CD14-positive monocyte (primary cell): ENCODE results near the gene MED13L. TPM values are rescaled to one million over a fixed set of nuclear protein-coding genes. Genes with fewer than 3 reads are reported as not detected.

ENCODE experiments used
- DNase-seq, 3 donors: peaks; one replicate each; pipeline ENCODE4 v3.0.0-alpha.2; 2011 to 2022
- H2AFZ ChIP-seq: 2 replicates; pipeline ENCODE4 v1.6.0; 2012; ENCODE audit warnings: mild to moderate bottlenecking, low read depth, low read length, inconsistent platforms; ENCODE audit not compliant: insufficient read depth, poor library complexity, severe bottlenecking
- H3K27ac ChIP-seq, 2 donors: 1 replicate in 1 of 2; 2 replicates in 1 of 2; pipeline ENCODE4 v1.5.1; 2012 to 2013; ENCODE audit warnings: low read length in 2 of 2, control low read depth in 1 of 2, inconsistent platforms in 1 of 2, low read depth in 1 of 2, mild to moderate bottlenecking in 1 of 2
- H3K27me3 ChIP-seq, 2 donors: one replicate each; pipeline versions ENCODE4 v1.6.0 to v1.6.1; 2011 to 2013; ENCODE audit warnings: low read length in 2 of 2; ENCODE audit not compliant: control insufficient read depth in 2 of 2, insufficient read depth in 2 of 2
- H3K36me3 ChIP-seq, 2 donors: replicated peaks in 1 of 2; 1 replicate in 1 of 2; 2 replicates in 1 of 2; pipeline versions ENCODE4 v1.5.1 to v1.6.1; 2012 to 2013; ENCODE audit warnings: low read length in 2 of 2, control low read depth in 1 of 2, inconsistent platforms in 1 of 2, mild to moderate bottlenecking in 1 of 2; ENCODE audit not compliant: insufficient read depth in 2 of 2, control insufficient read depth in 1 of 2
- H3K4me1 ChIP-seq, 2 donors: 1 replicate in 1 of 2; 2 replicates in 1 of 2; pipeline versions ENCODE4 v1.5.1 to v1.6.1; 2012 to 2013; ENCODE audit warnings: low read length in 2 of 2, control low read depth in 1 of 2, inconsistent platforms in 1 of 2, mild to moderate bottlenecking in 1 of 2, moderate library complexity in 1 of 2; ENCODE audit not compliant: insufficient read depth in 2 of 2, control insufficient read depth in 1 of 2
- H3K4me2 ChIP-seq: replicated peaks from 2 replicates; pipeline ENCODE3; 2012; ENCODE audit warnings: low read length, moderate library complexity, mild to moderate bottlenecking; ENCODE audit not compliant: poor library complexity, severe bottlenecking; ENCODE audit errors: extremely low read depth
- H3K4me3 ChIP-seq, 3 experiments: fragments of 200-600 bp in 1 of 3; sonication (generic) in 1 of 3; replicated peaks in 1 of 3; 1 replicate in 2 of 3; 2 replicates in 1 of 3; pipeline ENCODE4 v1.5.1; 2011 to 2013; ENCODE audit warnings: low read length in 3 of 3, mild to moderate bottlenecking in 3 of 3, control low read depth in 2 of 3, low read depth in 2 of 3, inconsistent platforms in 1 of 3, moderate library complexity in 1 of 3
- H3K79me2 ChIP-seq: 2 replicates; pipeline ENCODE4 v1.6.0; 2012; ENCODE audit warnings: mild to moderate bottlenecking, control low read depth, inconsistent platforms, low read length, moderate library complexity; ENCODE audit not compliant: insufficient read depth
- H3K9ac ChIP-seq: 2 replicates; pipeline ENCODE4 v1.6.0; 2017; ENCODE audit warnings: low read length, mild to moderate bottlenecking; ENCODE audit not compliant: insufficient read depth, poor library complexity, severe bottlenecking
- H3K9me3 ChIP-seq, 2 donors: replicated peaks in 1 of 2; 1 replicate in 1 of 2; 2 replicates in 1 of 2; pipeline versions ENCODE4 v1.5.1 to v1.6.1; 2012 to 2013; ENCODE audit warnings: low read length in 2 of 2, control low read depth in 1 of 2; ENCODE audit not compliant: control insufficient read depth in 1 of 2, insufficient read depth in 1 of 2
- H4K20me1 ChIP-seq: 2 replicates; pipeline ENCODE4 v1.6.0; 2012; ENCODE audit warnings: mild to moderate bottlenecking, low read length, control low read depth, moderate library complexity; ENCODE audit not compliant: insufficient read depth
- H3K27ac Mint-ChIP-seq, 7 donors: one replicate each; pipeline ENCODE4 v1.8.0; 2020; ENCODE audit warnings: mild to moderate bottlenecking in 7 of 7, mixed read lengths in 7 of 7, moderate library complexity in 6 of 7, inconsistent platforms in 2 of 7
- H3K27me3 Mint-ChIP-seq, 3 donors: one replicate each; pipeline ENCODE4 v1.8.0; 2021 to 2022; ENCODE audit warnings: low read depth in 3 of 3, mild to moderate bottlenecking in 3 of 3, mixed read lengths in 3 of 3, moderate library complexity in 3 of 3, inconsistent platforms in 1 of 3
- H3K36me3 Mint-ChIP-seq, 2 donors: one replicate each; pipeline ENCODE4 v1.8.0; 2020; ENCODE audit warnings: mixed read lengths in 2 of 2, inconsistent platforms in 1 of 2, mild to moderate bottlenecking in 1 of 2
- H3K4me1 Mint-ChIP-seq: one replicate; pipeline ENCODE4 v1.8.0; 2020; ENCODE audit warnings: mild to moderate bottlenecking, mixed read lengths
- H3K4me3 Mint-ChIP-seq, 2 donors: one replicate each; pipeline ENCODE4 v1.8.0; 2020; ENCODE audit warnings: mild to moderate bottlenecking in 2 of 2, mixed read lengths in 2 of 2, moderate library complexity in 1 of 2
- H3K9me3 Mint-ChIP-seq, 7 donors: one replicate each; pipeline ENCODE4 v1.8.0; 2020 to 2022; ENCODE audit warnings: mixed read lengths in 7 of 7, mild to moderate bottlenecking in 6 of 7, moderate library complexity in 6 of 7, inconsistent platforms in 2 of 7
- WGBS: methylation state at CpG from one replicate; pipeline ENCODE4 v1.1.5; 2013; ENCODE audit warnings: missing lambda C conversion rate; ENCODE audit not compliant: insufficient coverage; 5-methylcytosine and 5-hydroxymethylcytosine counted together
- intact Hi-C, 2 donors: fragments of 100-400 bp; cut with micrococcal nuclease; formaldehyde crosslinking; loops; one replicate each; pipeline versions ENCODE4 v1.15.0 to v1.15.1; 2023
- polyA plus RNA-seq, 3 donors: library from polyadenylated mRNA; depleted of rRNA in 1 of 3; unstranded in 2 of 3; stranded (reverse) in 1 of 3; fragments of 300-500 nt in 2 of 3; fragments of >200 nt in 1 of 3; fragmentation: Illumina TruSeq in 2 of 3; gene quantifications; 1 replicate in 2 of 3; 2 replicates in 1 of 3; pipeline ENCODE4 v1.2.3, GENCODE V29; 2012 to 2021
- TF ChIP-seq, protein P1 (sequence below): fragments of 200-600 bp; IDR thresholded peaks from one replicate; pipeline ENCODE4 v1.8.0; 2022; ENCODE audit warnings: antibody characterized with exemption, mild to moderate bottlenecking

The MED13L gene
- polyA plus RNA-seq, 3 donors = 4.4 to 42.0 (median 7.5) TPM

DNA sequence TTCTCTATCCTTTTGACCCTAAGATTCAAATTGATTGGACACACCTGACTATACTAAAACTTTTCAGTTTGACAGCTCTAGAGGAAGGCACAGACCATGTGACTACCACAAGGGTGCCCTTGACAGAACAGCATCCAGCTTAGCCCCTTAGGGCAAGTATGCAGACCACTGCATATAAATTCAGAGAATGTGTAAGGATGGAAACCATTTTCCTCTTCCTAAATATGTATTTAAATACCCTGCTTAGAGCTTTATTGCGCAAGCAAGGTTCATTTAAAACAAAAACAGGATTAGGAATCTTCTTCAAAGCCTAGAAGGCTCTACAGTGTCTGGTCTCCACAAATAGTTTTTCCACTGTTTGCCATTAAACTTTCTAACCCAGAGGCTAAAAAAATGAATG lies 202.8 kb downstream of the MED13L start:
- Mint-ChIP-seq H3K27me3 (no peaks in the 10 kb centered on the region), H3K27ac (peak overlapping the region in 3 of 7 donors; percentile 25 to 48 (median 32)), H3K4me1 (peaks cover 35% of the 10 kb centered on the region), H3K4me3 (no peak overlapping the region), H3K9me3 (no peaks in the 10 kb centered on the region), H3K36me3 (peaks cover 0 to 7% of the 10 kb centered on the region in 2 donors)
- Histone ChIP-seq H3K4me3 (no peak overlapping the region), H3K27ac (peak overlapping the region in 1 of 2 donors; percentile 44), H2AFZ (no peak overlapping the region), H3K79me2 (peaks cover 92% of the 10 kb centered on the region), H3K9ac (no peak overlapping the region), H3K36me3 (no peaks in the 10 kb centered on the region), H3K27me3 (no peaks in the 10 kb centered on the region), H3K4me1 (peaks cover 15 to 32% of the 10 kb centered on the region in 2 donors), H3K9me3 (no peaks in the 10 kb centered on the region), H4K20me1 (peaks cover 99% of the 10 kb centered on the region), H3K4me2 (no peak overlapping the region)
- TF ChIP-seq, protein P1, sequence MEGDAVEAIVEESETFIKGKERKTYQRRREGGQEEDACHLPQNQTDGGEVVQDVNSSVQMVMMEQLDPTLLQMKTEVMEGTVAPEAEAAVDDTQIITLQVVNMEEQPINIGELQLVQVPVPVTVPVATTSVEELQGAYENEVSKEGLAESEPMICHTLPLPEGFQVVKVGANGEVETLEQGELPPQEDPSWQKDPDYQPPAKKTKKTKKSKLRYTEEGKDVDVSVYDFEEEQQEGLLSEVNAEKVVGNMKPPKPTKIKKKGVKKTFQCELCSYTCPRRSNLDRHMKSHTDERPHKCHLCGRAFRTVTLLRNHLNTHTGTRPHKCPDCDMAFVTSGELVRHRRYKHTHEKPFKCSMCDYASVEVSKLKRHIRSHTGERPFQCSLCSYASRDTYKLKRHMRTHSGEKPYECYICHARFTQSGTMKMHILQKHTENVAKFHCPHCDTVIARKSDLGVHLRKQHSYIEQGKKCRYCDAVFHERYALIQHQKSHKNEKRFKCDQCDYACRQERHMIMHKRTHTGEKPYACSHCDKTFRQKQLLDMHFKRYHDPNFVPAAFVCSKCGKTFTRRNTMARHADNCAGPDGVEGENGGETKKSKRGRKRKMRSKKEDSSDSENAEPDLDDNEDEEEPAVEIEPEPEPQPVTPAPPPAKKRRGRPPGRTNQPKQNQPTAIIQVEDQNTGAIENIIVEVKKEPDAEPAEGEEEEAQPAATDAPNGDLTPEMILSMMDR = no peak
- intact Hi-C loops = no loop called here
- 100% methylated on average over 1 of the region's 1 CpG for WGBS
- DNase-seq = no peak

DNA sequence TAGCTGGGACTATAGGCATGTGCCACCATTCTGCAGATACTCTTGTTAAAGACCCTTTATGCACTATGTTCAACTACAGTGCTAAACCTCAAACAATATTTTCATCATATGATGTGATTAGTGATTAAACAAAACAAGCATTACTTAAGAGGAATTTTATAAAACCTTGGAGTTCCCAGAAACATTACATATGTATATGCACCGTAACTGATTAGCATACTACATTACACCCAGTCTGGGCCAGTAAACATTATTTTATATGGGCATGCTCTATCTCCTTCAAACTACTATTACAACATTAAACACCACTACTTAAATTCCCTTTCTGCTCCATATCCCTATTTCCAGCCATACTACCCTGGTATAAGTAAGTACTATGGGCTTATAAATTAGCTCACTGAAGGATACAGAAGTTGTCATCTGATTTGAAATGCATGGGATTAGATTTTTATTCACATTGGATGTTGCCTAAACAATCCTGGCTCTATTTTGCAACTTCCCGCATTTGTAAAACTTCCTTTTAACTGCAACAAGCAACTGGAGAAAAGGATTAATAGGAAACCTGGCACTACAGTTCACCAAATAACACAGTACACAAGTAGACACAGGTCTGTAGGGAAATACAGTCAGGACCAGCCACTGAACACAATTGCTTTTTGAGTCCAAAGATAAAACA lies 205.8 kb downstream of the MED13L start:
- no peaks in the 10 kb centered on the region for H3K9me3 Mint-ChIP-seq
- Histone ChIP-seq H3K9ac (no peak overlapping the region), H3K9me3 (no peaks in the 10 kb centered on the region), H3K27me3 (no peaks in the 10 kb centered on the region), H3K36me3 (no peaks in the 10 kb centered on the region), H3K4me2 (peak overlapping the region; percentile 16), H4K20me1 (peaks cover 99% of the 10 kb centered on the region), H3K79me2 (peaks cover 95% of the 10 kb centered on the region), H2AFZ (no peak overlapping the region), H3K4me3 (no peak overlapping the region), H3K4me1 (peaks cover 15 to 32% of the 10 kb centered on the region in 2 donors), H3K27ac (peak overlapping the region in 1 of 2 donors; percentile 43)
- intact Hi-C loops = no loop called here
- peak in 2 of 3 donors; percentile 28 to 43 for DNase-seq
- TF ChIP-seq, protein P1 = no peak
- peaks cover 0 to 10% of the 10 kb centered on the region in 2 donors for H3K36me3 Mint-ChIP-seq
- H3K4me1 Mint-ChIP-seq = peaks cover 47% of the 10 kb centered on the region
- WGBS = 100% methylated on average over 1 of the region's 2 CpGs
- peak overlapping the region in 5 of 7 donors; percentile 26 to 81 (median 43) for H3K27ac Mint-ChIP-seq
- H3K27me3 Mint-ChIP-seq = peaks cover 0 to 2% (median 0%) of the 10 kb centered on the region in 3 donors
- no peak overlapping the region for H3K4me3 Mint-ChIP-seq
